ENCODE results near the gene SCN4B.

GRCh38 chr11:118124929-118125535 is 27.6 kb downstream of the SCN4B start:
- TF ChIP-seq FOXP2 (optimal IDR thresholded peaks at IDR 0.05; ENCODE audit: control extremely low read depth, extremely low read length, insufficient read depth): no peak
- no peak for TF ChIP-seq EZH2 (IDR thresholded peaks at IDR 0.05)
- no peak for TF ChIP-seq POLR2AphosphoS5 (IDR thresholded peaks at IDR 0.05; ENCODE audit: borderline replicate concordance, low read depth, low read length)
